Glomerular endothelial cell (primary cell): ENCODE measurements around the gene TNFRSF18. TPM values are rescaled to one million over a fixed set of nuclear protein-coding genes. Genes with fewer than 3 reads are reported as not detected.

Experiments used
- total RNA-seq: library from RNA; depleted of rRNA; stranded (reverse); fragments of >200 nt; gene quantifications from 2 replicates; pipeline ENCODE4 v1.2.3, GENCODE V29; 2015

Gene TNFRSF18
- total RNA-seq, 1 donor from 2014 or later: 0.58 TPM

Other genes starting within 250 kb of the TNFRSF18 start
- gene NOC2L, start 247.3 kb downstream of the TNFRSF18 start, total RNA-seq: 73.8 and 73.9 TPM in 2 replicates
- 11.7 and 21.1 TPM in 2 replicates for gene KLHL17, start 246.0 kb downstream of the TNFRSF18 start, total RNA-seq
- 1.4 and 2.0 TPM in 2 replicates for gene PLEKHN1, start 240.1 kb downstream of the TNFRSF18 start, total RNA-seq
- not detected in 2 replicates for gene PERM1, start 224.5 kb downstream of the TNFRSF18 start, total RNA-seq
- gene HES4, start 206.5 kb downstream of the TNFRSF18 start, total RNA-seq: 90.3 and 219 TPM in 2 replicates
- gene ISG15, start 193.1 kb downstream of the TNFRSF18 start, total RNA-seq: 196 and 518 TPM in 2 replicates
- 306 and 382 TPM in 2 replicates for gene AGRN, start 186.5 kb downstream of the TNFRSF18 start, total RNA-seq
- not detected in 2 replicates for gene RNF223, start 132.3 kb downstream of the TNFRSF18 start, total RNA-seq
- gene C1orf159, start 90.5 kb downstream of the TNFRSF18 start, total RNA-seq: 13.5 and 32.1 TPM in 2 replicates
- gene TTLL10, start 32.7 kb downstream of the TNFRSF18 start, total RNA-seq: not detected in 2 replicates
- gene TNFRSF4, start 7.6 kb upstream of the TNFRSF18 start, total RNA-seq: 5.6 and 58.5 TPM in 2 replicates
- 272 and 308 TPM in 2 replicates for gene SDF4, start 25.4 kb upstream of the TNFRSF18 start, total RNA-seq
- gene B3GALT6, start 25.6 kb upstream of the TNFRSF18 start, total RNA-seq: 47.9 and 63.4 TPM in 2 replicates
- gene C1QTNF12, start 40.1 kb upstream of the TNFRSF18 start, total RNA-seq: 0.76 and 1.7 TPM in 2 replicates
- gene UBE2J2, start 67.3 kb upstream of the TNFRSF18 start, total RNA-seq: 44.4 and 80.3 TPM in 2 replicates
- 0.34 and 1.4 TPM in 2 replicates for gene SCNN1D, start 73.8 kb upstream of the TNFRSF18 start, total RNA-seq
- 33.6 and 62.4 TPM in 2 replicates for gene ACAP3, start 101.3 kb upstream of the TNFRSF18 start, total RNA-seq
- gene PUSL1, start 102.0 kb upstream of the TNFRSF18 start, total RNA-seq: 32.1 and 36.2 TPM in 2 replicates
- gene INTS11, start 118.1 kb upstream of the TNFRSF18 start, total RNA-seq: 104 and 110 TPM in 2 replicates
- gene CPTP, start 118.2 kb upstream of the TNFRSF18 start, total RNA-seq: 46.5 and 56.5 TPM in 2 replicates
- gene TAS1R3, start 124.7 kb upstream of the TNFRSF18 start, total RNA-seq: 0.35 TPM in 1 of 2 replicates, not detected in the other
- gene DVL1, start 142.8 kb upstream of the TNFRSF18 start, total RNA-seq: 56.5 and 56.9 TPM in 2 replicates
- 25.8 and 39.1 TPM in 2 replicates for gene MXRA8, start 152.0 kb upstream of the TNFRSF18 start, total RNA-seq
- 145 and 181 TPM in 2 replicates for gene AURKAIP1, start 168.6 kb upstream of the TNFRSF18 start, total RNA-seq
- 111 and 189 TPM in 2 replicates for gene CCNL2, start 192.7 kb upstream of the TNFRSF18 start, total RNA-seq
- gene MRPL20, start 200.7 kb upstream of the TNFRSF18 start, total RNA-seq: 125 and 128 TPM in 2 replicates
- gene ANKRD65, start 214.7 kb upstream of the TNFRSF18 start, total RNA-seq: 0.34 TPM in 1 of 2 replicates, not detected in the other
- gene VWA1, start 229.1 kb upstream of the TNFRSF18 start, total RNA-seq: 21.4 and 34.8 TPM in 2 replicates
- gene ATAD3C, start 243.1 kb upstream of the TNFRSF18 start, total RNA-seq: not detected in 2 replicates